GM12878 (cell line): ENCODE results near the gene UHRF1. TPM values are rescaled to one million over a fixed set of nuclear protein-coding genes. Genes with fewer than 3 reads are reported as not detected.

ENCODE experiments used
- ATAC-seq: fragments of 200-7000 bp; cut with Tn5 transposase; 3 replicates; pipeline ENCODE4 v1.9.1; 2020; ENCODE audit warnings: mild to moderate bottlenecking, moderate library complexity
- BruUV-seq: library from RNA; stranded (reverse); fragments of 400-500 nt; replicated peaks from 2 replicates; lab custom pipeline; 2021; lab: Mats Ljungman, UMichigan
- CTCF ChIA-PET: fragments of 300-600 bp; sonication (Branson Sonifier 250); formaldehyde crosslinking; extraction: SDS; loops from one replicate; lab custom pipeline; 2021; ENCODE audit warnings: inconsistent platforms; lab: Yijun Ruan, JAX
- POLR2A ChIA-PET: fragments of 350-600 bp; formaldehyde crosslinking; extraction: SDS; loops from one replicate; lab custom pipeline; 2021; ENCODE audit warnings: inconsistent platforms; lab: Charles Lee
- RAD21 ChIA-PET: fragments of 300-600 bp; sonication (Branson Sonifier 250); formaldehyde crosslinking; loops from one replicate; lab custom pipeline; 2023; ENCODE audit warnings: antibody characterized with exemption; ENCODE audit not compliant: unreplicated experiment; lab: Charles Lee
- SMC1A ChIA-PET: fragments of 300-600 bp; sonication (Branson Sonifier 250); formaldehyde crosslinking; loops from one replicate; lab custom pipeline; 2023; ENCODE audit not compliant: unreplicated experiment, uncharacterized antibody; lab: Charles Lee
- DNase-seq: peaks from one replicate; pipeline ENCODE4 v3.0.0-alpha.2; 2011; ENCODE audit warnings: low read depth, low spot score
- FAIRE-seq: peaks from 3 replicates; lab custom pipeline; 2011; peaks lifted over from hg19 to GRCh38; lab: Jason Lieb, UNC
- H2AFZ ChIP-seq: 2 replicates; pipeline ENCODE4 v1.6.0; 2011; ENCODE audit warnings: low read depth, low read length, control low read depth; ENCODE audit not compliant: control insufficient read depth
- H3K27ac ChIP-seq: 2 replicates; pipeline ENCODE4 v1.5.1; 2011; ENCODE audit warnings: control low read depth; ENCODE audit not compliant: control insufficient read depth, insufficient read depth
- H3K27me3 ChIP-seq, 2 experiments: replicated peaks in 1 of 2; 2 replicates each; pipeline versions ENCODE4 v1.6.0 to v1.6.1; 2011; ENCODE audit warnings: low read length in 1 of 2; ENCODE audit not compliant: control insufficient read depth in 2 of 2, insufficient read depth in 2 of 2
- H3K36me3 ChIP-seq, 2 experiments: 2 replicates each; pipeline ENCODE4 v1.5.1; 2011; ENCODE audit warnings: low read length in 1 of 2; ENCODE audit not compliant: control insufficient read depth in 2 of 2, insufficient read depth in 2 of 2
- H3K4me1 ChIP-seq: 2 replicates; pipeline ENCODE4 v1.6.1; 2011; ENCODE audit warnings: mild to moderate bottlenecking, low read length, moderate library complexity, mixed read lengths; ENCODE audit not compliant: control insufficient read depth, insufficient read depth
- H3K4me2 ChIP-seq: 2 replicates; pipeline ENCODE4 v1.6.0; 2011; ENCODE audit warnings: control low read depth; ENCODE audit not compliant: control insufficient read depth, insufficient read depth
- H3K4me3 ChIP-seq: fragments of 200-600 bp; sonication (generic); 2 replicates; pipeline ENCODE4 v1.5.1; 2016
- H3K79me2 ChIP-seq: 2 replicates; pipeline ENCODE4 v1.6.0; 2011; ENCODE audit warnings: low read length; ENCODE audit not compliant: control insufficient read depth, insufficient read depth
- H3K9ac ChIP-seq: 2 replicates; pipeline ENCODE4 v1.8.0; 2011; ENCODE audit warnings: low read length, control low read depth, mixed read lengths; ENCODE audit not compliant: control insufficient read depth, insufficient read depth
- H3K9me3 ChIP-seq: replicated peaks from 3 replicates; pipeline ENCODE4 v1.5.1; 2011; ENCODE audit warnings: mild to moderate bottlenecking, low read length; ENCODE audit not compliant: control insufficient read depth, insufficient read depth
- H4K20me1 ChIP-seq: 2 replicates; pipeline ENCODE4 v1.6.0; 2011; ENCODE audit not compliant: control insufficient read depth, insufficient read depth
- CHD1 ChIP-seq: IDR thresholded peaks from 2 replicates; pipeline ENCODE4 v1.6.1; 2012; ENCODE audit warnings: low read depth, low read length, improper control_type of control experiment
- CREB1 ChIP-seq: IDR thresholded peaks from 2 replicates; pipeline ENCODE4 v1.6.1; 2012; ENCODE audit warnings: low read depth, mild to moderate bottlenecking, inconsistent platforms
- EGR1 ChIP-seq, 2 experiments: IDR thresholded peaks; 1 replicate in 1 of 2; 2 replicates in 1 of 2; pipeline ENCODE4 v1.6.1; 2011 to 2012; ENCODE audit warnings: low read depth in 2 of 2, low read length in 2 of 2, borderline replicate concordance in 1 of 2, mild to moderate bottlenecking in 1 of 2, moderate library complexity in 1 of 2
- ESRRA ChIP-seq: IDR thresholded peaks from 2 replicates; pipeline ENCODE4 v1.6.1; 2012; ENCODE audit warnings: mild to moderate bottlenecking, low read length, improper control_type of control experiment
- KDM1A ChIP-seq: fragments of 200-600 bp; sonication (generic); IDR thresholded peaks from 2 replicates; pipeline ENCODE4 v1.6.1; 2016; ENCODE audit warnings: borderline replicate concordance
- MEF2A ChIP-seq: IDR thresholded peaks from 2 replicates; pipeline ENCODE4 v1.6.1; 2011; ENCODE audit warnings: low read depth, mild to moderate bottlenecking, low read length, moderate library complexity; ENCODE audit not compliant: insufficient read depth
- MTA3 ChIP-seq: IDR thresholded peaks from 2 replicates; pipeline ENCODE4 v1.6.1; 2012; ENCODE audit warnings: low read length, inconsistent platforms, borderline replicate concordance
- RCOR1 ChIP-seq: conservative IDR thresholded peaks from 2 replicates; pipeline ENCODE4 v1.6.1; 2012; ENCODE audit warnings: low read depth, low read length, improper control_type of control experiment
- RFX5 ChIP-seq: IDR thresholded peaks from 2 replicates; pipeline ENCODE4 v1.6.1; 2011; ENCODE audit warnings: low read depth, low read length, improper control_type of control experiment
- SIN3A ChIP-seq: IDR thresholded peaks from 2 replicates; pipeline ENCODE4 v1.6.1; 2012; ENCODE audit warnings: low read depth, low read length, improper control_type of control experiment
- SRF ChIP-seq, 2 experiments: IDR thresholded peaks; 2 replicates each; pipeline ENCODE4 v1.6.1; 2011; ENCODE audit warnings: low read depth in 2 of 2, low read length in 2 of 2, mild to moderate bottlenecking in 1 of 2, moderate library complexity in 1 of 2
- TCF7 ChIP-seq: IDR thresholded peaks from 2 replicates; pipeline ENCODE4 v1.6.1; 2014; ENCODE audit warnings: antibody characterized with exemption, borderline replicate concordance
- ZBED1 ChIP-seq: IDR thresholded peaks from 2 replicates; pipeline ENCODE4 v1.6.1; 2016; ENCODE audit warnings: borderline replicate concordance
- ZNF622 ChIP-seq: fragments of 450-650 bp; IDR thresholded peaks from 2 replicates; pipeline ENCODE4 v1.6.1; 2017; ENCODE audit warnings: mild to moderate bottlenecking, inconsistent platforms
- WGBS: methylation state at CpG from one replicate; pipeline ENCODE4 v1.1.6; 2016; ENCODE audit warnings: low lambda C conversion rate; ENCODE audit not compliant: insufficient replicate concordance, insufficient coverage; ENCODE audit errors: missing lambda C conversion rate; 5-methylcytosine and 5-hydroxymethylcytosine counted together
- in situ Hi-C: fragments of 300-500 bp; cut with MboI; formaldehyde crosslinking; loops from 9 replicates; pipeline ENCODE4 v1.14.3; 2018; ENCODE audit warnings: mixed read lengths
- intact Hi-C: fragments of 100-400 bp; cut with micrococcal nuclease; formaldehyde crosslinking; loops from one replicate; pipeline ENCODE4 v1.14.2; 2022; ENCODE audit not compliant: unreplicated experiment
- polyA plus RNA-seq, 11 experiments: library from polyadenylated mRNA; depleted of rRNA in 4 of 11; unstranded in 6 of 11; stranded (reverse) in 5 of 11; fragments of >200 nt; fragmentation: Nextera tagmentation in 4 of 11; fragmentation: Illumina TruSeq in 1 of 11; extraction: Ambion mirVana in 4 of 11; extraction: Trizol in 1 of 11; gene quantifications; 1 replicate in 1 of 11; 2 replicates in 10 of 11; pipeline versions ENCODE4 v1.2.1 to v1.2.3, GENCODE V29; 2011 to 2016; ENCODE audit warnings: inconsistent platforms in 2 of 11, missing spikeins in 2 of 11, low read depth in 1 of 11
- total RNA-seq, 4 experiments: library from RNA; depleted of rRNA in 3 of 4; stranded (reverse); fragments of >200 nt in 3 of 4; fragmentation: Illumina TruSeq in 1 of 4; extraction: Trizol in 1 of 4; gene quantifications; 2 replicates each; pipeline versions ENCODE4 v1.2.1 to v1.2.3, GENCODE V29; 2013 to 2021
- TF ChIP-seq, protein P1 (sequence below): fragments of 150-350 bp; IDR thresholded peaks from 2 replicates; pipeline ENCODE4 v1.6.1; 2014; ENCODE audit warnings: mild to moderate bottlenecking, low read depth, low read length
- TF ChIP-seq, protein P2 (sequence below): fragments of 450-650 bp; IDR thresholded peaks from 2 replicates; pipeline ENCODE4 v1.6.1; 2017; ENCODE audit warnings: mild to moderate bottlenecking, low read depth, inconsistent platforms; ENCODE audit not compliant: poor library complexity, severe bottlenecking

The UHRF1 gene
- total and polyA plus RNA-seq, 10 of the 15 experiments (the other 5 are each of a cell fraction or from before 2014, with no cell fraction given), result 13.0 to 109 (median 37.7) TPM

DNA sequence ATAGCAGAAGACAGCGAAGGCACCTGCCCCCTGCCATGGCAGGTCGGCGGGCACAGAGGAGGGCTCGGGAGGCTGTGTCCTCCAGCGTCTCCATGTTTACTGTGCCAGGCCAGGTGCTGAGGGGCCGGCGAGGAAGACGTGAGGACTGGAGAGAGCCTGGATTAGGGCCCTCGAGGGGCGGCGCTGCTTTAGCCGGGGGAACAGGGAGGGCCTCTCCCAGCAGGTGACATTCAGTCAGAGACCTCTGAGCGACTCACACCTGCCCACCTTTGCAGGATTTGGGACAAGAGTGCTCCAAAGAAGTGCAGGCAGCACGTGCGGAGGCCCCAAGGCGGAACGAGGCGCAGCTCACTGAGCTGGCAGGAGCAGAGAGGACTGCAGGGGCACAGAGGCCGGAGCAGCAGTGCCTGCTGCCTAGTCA is 77.2 kb downstream of the UHRF1 start (continued):
- TF ChIP-seq, protein P1, sequence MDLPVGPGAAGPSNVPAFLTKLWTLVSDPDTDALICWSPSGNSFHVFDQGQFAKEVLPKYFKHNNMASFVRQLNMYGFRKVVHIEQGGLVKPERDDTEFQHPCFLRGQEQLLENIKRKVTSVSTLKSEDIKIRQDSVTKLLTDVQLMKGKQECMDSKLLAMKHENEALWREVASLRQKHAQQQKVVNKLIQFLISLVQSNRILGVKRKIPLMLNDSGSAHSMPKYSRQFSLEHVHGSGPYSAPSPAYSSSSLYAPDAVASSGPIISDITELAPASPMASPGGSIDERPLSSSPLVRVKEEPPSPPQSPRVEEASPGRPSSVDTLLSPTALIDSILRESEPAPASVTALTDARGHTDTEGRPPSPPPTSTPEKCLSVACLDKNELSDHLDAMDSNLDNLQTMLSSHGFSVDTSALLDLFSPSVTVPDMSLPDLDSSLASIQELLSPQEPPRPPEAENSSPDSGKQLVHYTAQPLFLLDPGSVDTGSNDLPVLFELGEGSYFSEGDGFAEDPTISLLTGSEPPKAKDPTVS, result no peak
- TF ChIP-seq, protein P2, sequence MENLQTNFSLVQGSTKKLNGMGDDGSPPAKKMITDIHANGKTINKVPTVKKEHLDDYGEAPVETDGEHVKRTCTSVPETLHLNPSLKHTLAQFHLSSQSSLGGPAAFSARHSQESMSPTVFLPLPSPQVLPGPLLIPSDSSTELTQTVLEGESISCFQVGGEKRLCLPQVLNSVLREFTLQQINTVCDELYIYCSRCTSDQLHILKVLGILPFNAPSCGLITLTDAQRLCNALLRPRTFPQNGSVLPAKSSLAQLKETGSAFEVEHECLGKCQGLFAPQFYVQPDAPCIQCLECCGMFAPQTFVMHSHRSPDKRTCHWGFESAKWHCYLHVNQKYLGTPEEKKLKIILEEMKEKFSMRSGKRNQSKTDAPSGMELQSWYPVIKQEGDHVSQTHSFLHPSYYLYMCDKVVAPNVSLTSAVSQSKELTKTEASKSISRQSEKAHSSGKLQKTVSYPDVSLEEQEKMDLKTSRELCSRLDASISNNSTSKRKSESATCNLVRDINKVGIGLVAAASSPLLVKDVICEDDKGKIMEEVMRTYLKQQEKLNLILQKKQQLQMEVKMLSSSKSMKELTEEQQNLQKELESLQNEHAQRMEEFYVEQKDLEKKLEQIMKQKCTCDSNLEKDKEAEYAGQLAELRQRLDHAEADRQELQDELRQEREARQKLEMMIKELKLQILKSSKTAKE, result no peak
- no peak for TF ChIP-seq MTA3
- no peak for TF ChIP-seq ZNF622
- no peak for TF ChIP-seq CREB1

DNA sequence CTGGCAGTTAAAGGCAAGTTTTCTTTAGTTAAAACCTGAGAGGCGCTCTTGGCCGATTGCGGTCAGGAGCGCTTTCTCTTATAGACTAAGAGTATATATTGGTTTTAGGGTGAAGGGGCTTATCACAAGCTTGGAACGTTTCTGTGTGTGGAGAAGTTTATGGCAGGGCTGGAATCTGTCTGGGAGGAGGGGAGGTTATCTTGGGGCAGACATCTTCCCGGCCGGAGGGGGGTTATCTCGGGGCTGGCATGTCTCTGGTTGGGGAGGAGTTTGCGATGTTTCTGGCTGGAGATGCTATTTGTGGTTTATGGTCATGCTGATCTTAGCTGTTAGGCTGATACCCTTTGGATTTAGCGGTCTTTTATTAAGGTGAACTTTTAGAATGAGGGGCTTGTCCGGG is 78.0 kb downstream of the UHRF1 start:
- Histone ChIP-seq H3K4me1 (no peaks in the 10 kb centered on the region), H3K9me3 (no peaks in the 10 kb centered on the region; the same call in 2 of the 3 replicates), H3K9ac (no peak overlapping the region), H3K36me3 (peaks cover 0 to 8% of the 10 kb centered on the region in 2 experiments; a peak in 1 of 4 replicates), H4K20me1 (peaks cover 13% of the 10 kb centered on the region), H3K4me2 (no peak overlapping the region), H2AFZ (no peak overlapping the region), H3K27ac (no peak overlapping the region), H3K4me3 (no peak overlapping the region), H3K79me2 (peaks cover 24% of the 10 kb centered on the region), H3K27me3 (no peaks in the 10 kb centered on the region)
- ChIA-PET POLR2A (no interaction called here), RAD21 (no interaction called here), CTCF (no interaction called here), SMC1A (no interaction called here)
- 85% methylated on average over 11 of the region's 11 CpGs for WGBS
- FAIRE-seq (no peak), DNase-seq (no peak), ATAC-seq (no peak)
- in situ Hi-C loops (no loop called here), intact Hi-C loops (no loop called here)
- no TSS peak for BruUV-seq
- no peak for TF ChIP-seq KDM1A
- TF ChIP-seq CHD1, result no peak
- no peak for TF ChIP-seq MEF2A
- TF ChIP-seq SIN3A, result no peak
- TF ChIP-seq EGR1 (IDR thresholded peaks at IDR 0.05; ENCODE audit: borderline replicate concordance in 1 of 2, low read depth in 2 of 2, low read length in 2 of 2), result no peak
- TF ChIP-seq RFX5, result no peak
- no peak for TF ChIP-seq TCF7
- no peak for TF ChIP-seq ZBED1
- no peak for TF ChIP-seq ESRRA
- no peak for TF ChIP-seq SRF (IDR thresholded peaks at IDR 0.05; ENCODE audit: low read depth in 2 of 2, low read length in 2 of 2)
- no peak for TF ChIP-seq RCOR1
